ENCODE data around the gene RFX7. TPM values are rescaled to one million over a fixed set of nuclear protein-coding genes. Genes with fewer than 3 reads are reported as not detected.
"Not testable (repeated sequence)": the region's sequence is repeated elsewhere in the genome, so short reads cannot be mapped to it uniquely, and the experiment has no call there.

Gene RFX7
- polyA plus RNA-seq (2013, experiment 1 of 2), result 21.9 TPM
- 22.4 TPM for polyA plus RNA-seq (2013, experiment 2 of 2)

GRCh38 chr15:56243163-56244037 is at the start of gene RFX7:
TSS of gene RFX7 (minus strand) at chr15:56243879. CDS start at chr15:56243285, 594 bp downstream.
- H3K9me3 ChIP-seq (ENCODE audit: insufficient read depth, low read depth, low read length), result no peaks in the 10 kb centered on the region
- H3K27me3 ChIP-seq (ENCODE audit: insufficient read depth, low read length), result no peaks in the 10 kb centered on the region
- H3K4me3 ChIP-seq (ENCODE audit: low read length), result peak within 1 kb of the TSS; percentile 91
- peak within 1 kb of the TSS; percentile 97 for H3K27ac ChIP-seq (ENCODE audit: low read depth, low read length)
- H3K4me1 ChIP-seq (ENCODE audit: insufficient read depth, low read length), result peaks cover 33% of the 10 kb centered on the region
- H3K9ac ChIP-seq (ENCODE audit: low read depth, low read length), result peak within 1 kb of the TSS; percentile 90
- WGBS, result under 1% methylated on average over 81 of the region's 85 CpGs
- peaks cover 4% of the 10 kb centered on the region; the same call in 1 of the 2 replicates for H3K36me3 ChIP-seq (ENCODE audit: insufficient read depth, low read length)

GRCh38 chr15:56292546-56293316 is 49.1 kb upstream of the RFX7 start:
- Histone ChIP-seq H3K4me3 (ENCODE audit: low read length) (no peak overlapping the region), H3K9ac (ENCODE audit: low read depth, low read length) (no peak overlapping the region), H3K27ac (ENCODE audit: low read depth, low read length) (no peak overlapping the region), H3K9me3 (ENCODE audit: insufficient read depth, low read depth, low read length) (no peaks in the 10 kb centered on the region), H3K4me1 (ENCODE audit: insufficient read depth, low read length) (no peaks in the 10 kb centered on the region), H3K36me3 (ENCODE audit: insufficient read depth, low read length) (no peaks in the 10 kb centered on the region), H3K27me3 (ENCODE audit: insufficient read depth, low read length) (no peaks in the 10 kb centered on the region)
- WGBS, result 93% methylated on average over 5 of the region's 5 CpGs

GRCh38 chr15:56291741-56292140 is 48.1 kb upstream of the RFX7 start:
- WGBS, result 87% methylated on average over 2 of the region's 2 CpGs
- Histone ChIP-seq H3K4me1 (ENCODE audit: insufficient read depth, low read length) (no peaks in the 10 kb centered on the region), H3K4me3 (ENCODE audit: low read length) (no peak overlapping the region), H3K27me3 (ENCODE audit: insufficient read depth, low read length) (no peaks in the 10 kb centered on the region), H3K9ac (ENCODE audit: low read depth, low read length) (no peak overlapping the region), H3K9me3 (ENCODE audit: insufficient read depth, low read depth, low read length) (no peaks in the 10 kb centered on the region), H3K27ac (ENCODE audit: low read depth, low read length) (no peak overlapping the region), H3K36me3 (ENCODE audit: insufficient read depth, low read length) (no peaks in the 10 kb centered on the region)

DNA sequence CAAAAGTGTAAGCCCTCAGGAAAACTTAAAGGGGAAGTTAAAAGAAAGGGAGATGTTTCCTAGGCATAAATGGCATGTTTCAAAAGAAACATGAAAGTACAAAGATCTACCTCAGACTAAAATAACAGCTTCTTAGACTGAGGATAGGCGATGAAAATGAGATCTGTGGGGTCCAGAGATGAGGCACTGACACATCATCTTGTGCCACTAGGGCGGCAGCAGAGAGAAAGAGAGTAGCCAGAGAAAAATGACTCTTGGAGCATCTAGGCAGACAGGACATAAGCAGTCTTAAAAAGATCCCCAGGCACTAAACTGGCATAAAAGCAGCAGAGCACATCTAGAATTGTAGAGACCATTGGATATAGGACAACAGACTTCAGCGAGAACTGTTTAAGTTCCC is 42.5 kb upstream of the RFX7 start:
- Histone ChIP-seq H3K27me3 (ENCODE audit: insufficient read depth, low read length) (no peaks in the 10 kb centered on the region; the same call in 1 of the 2 replicates), H3K9me3 (ENCODE audit: insufficient read depth, low read depth, low read length) (no peaks in the 10 kb centered on the region), H3K4me3 (ENCODE audit: low read length) (no peak overlapping the region), H3K9ac (ENCODE audit: low read depth, low read length) (no peak overlapping the region), H3K27ac (ENCODE audit: low read depth, low read length) (no peak overlapping the region), H3K36me3 (ENCODE audit: insufficient read depth, low read length) (no peaks in the 10 kb centered on the region), H3K4me1 (ENCODE audit: insufficient read depth, low read length) (no peaks in the 10 kb centered on the region)
- WGBS, result 99% methylated on average over 3 of the region's 3 CpGs

- no peak overlapping the region for H3K4me3 ChIP-seq (ENCODE audit: low read length)
- no peak overlapping the region for H3K9ac ChIP-seq (ENCODE audit: low read depth, low read length)
- H3K27me3 ChIP-seq (ENCODE audit: insufficient read depth, low read length), result peaks cover 9% of the 10 kb centered on the region; the same call in 1 of the 2 replicates
- H3K4me1 ChIP-seq (ENCODE audit: insufficient read depth, low read length), result no peaks in the 10 kb centered on the region
- no peaks in the 10 kb centered on the region for H3K9me3 ChIP-seq (ENCODE audit: insufficient read depth, low read depth, low read length)
- H3K27ac ChIP-seq (ENCODE audit: low read depth, low read length), result no peak overlapping the region
- 67% methylated on average over 5 of the region's 6 CpGs for WGBS
- H3K36me3 ChIP-seq (ENCODE audit: insufficient read depth, low read length), result no peaks in the 10 kb centered on the region
Observed at GRCh38 chr15:56281145-56281544, 37.5 kb upstream of the RFX7 start.

- Histone ChIP-seq H3K27me3 (ENCODE audit: insufficient read depth, low read length) (no peaks in the 10 kb centered on the region), H3K36me3 (ENCODE audit: insufficient read depth, low read length) (no peaks in the 10 kb centered on the region), H3K9ac (ENCODE audit: low read depth, low read length) (no peak overlapping the region), H3K4me1 (ENCODE audit: insufficient read depth, low read length) (no peaks in the 10 kb centered on the region), H3K9me3 (ENCODE audit: insufficient read depth, low read depth, low read length) (no peaks in the 10 kb centered on the region), H3K4me3 (ENCODE audit: low read length) (no peak overlapping the region), H3K27ac (ENCODE audit: low read depth, low read length) (no peak overlapping the region)
- WGBS, result 86% methylated on average over 1 of the region's 3 CpGs
Observed at GRCh38 chr15:56273724-56274123, 30.0 kb upstream of the RFX7 start.

GRCh38 chr15:56272454-56272853 is 28.8 kb upstream of the RFX7 start:
- Histone ChIP-seq H3K9me3 (ENCODE audit: insufficient read depth, low read depth, low read length) (no peaks in the 10 kb centered on the region), H3K9ac (ENCODE audit: low read depth, low read length) (no peak overlapping the region), H3K4me3 (ENCODE audit: low read length) (no peak overlapping the region), H3K27me3 (ENCODE audit: insufficient read depth, low read length) (no peaks in the 10 kb centered on the region), H3K36me3 (ENCODE audit: insufficient read depth, low read length) (no peaks in the 10 kb centered on the region), H3K4me1 (ENCODE audit: insufficient read depth, low read length) (no peaks in the 10 kb centered on the region), H3K27ac (ENCODE audit: low read depth, low read length) (no peak overlapping the region)
- 89% methylated on average over 1 of the region's 1 CpG for WGBS

- not testable (repeated sequence) for H3K27me3 ChIP-seq (ENCODE audit: insufficient read depth, low read length); H3K9me3 ChIP-seq (ENCODE audit: insufficient read depth, low read depth, low read length); H3K36me3 ChIP-seq (ENCODE audit: insufficient read depth, low read length); H3K9ac ChIP-seq (ENCODE audit: low read depth, low read length); H3K27ac ChIP-seq (ENCODE audit: low read depth, low read length); H3K4me1 ChIP-seq (ENCODE audit: insufficient read depth, low read length); H3K4me3 ChIP-seq (ENCODE audit: low read length)
- 96% methylated on average over 5 of the region's 5 CpGs for WGBS
Observed at GRCh38 chr15:56266465-56266864, 22.8 kb upstream of the RFX7 start.

- Histone ChIP-seq H3K36me3 (ENCODE audit: insufficient read depth, low read length) (no peaks in the 10 kb centered on the region), H3K27ac (ENCODE audit: low read depth, low read length) (no peak overlapping the region), H3K4me3 (ENCODE audit: low read length) (no peak overlapping the region), H3K9me3 (ENCODE audit: insufficient read depth, low read depth, low read length) (peaks cover 3% of the 10 kb centered on the region; the same call in 1 of the 2 replicates), H3K4me1 (ENCODE audit: insufficient read depth, low read length) (no peaks in the 10 kb centered on the region), H3K9ac (ENCODE audit: low read depth, low read length) (no peak overlapping the region), H3K27me3 (ENCODE audit: insufficient read depth, low read length) (no peaks in the 10 kb centered on the region)
- whole genome bisulfite sequencing, result 87% methylated on average over 4 of the region's 4 CpGs
Observed at GRCh38 chr15:56261854-56262509, 18.3 kb upstream of the RFX7 start.

GRCh38 chr15:56257306-56257705 is 13.6 kb upstream of the RFX7 start:
- not testable (repeated sequence) for H3K27me3 ChIP-seq (ENCODE audit: insufficient read depth, low read length); H3K9ac ChIP-seq (ENCODE audit: low read depth, low read length); H3K36me3 ChIP-seq (ENCODE audit: insufficient read depth, low read length); H3K4me1 ChIP-seq (ENCODE audit: insufficient read depth, low read length); H3K27ac ChIP-seq (ENCODE audit: low read depth, low read length); H3K4me3 ChIP-seq (ENCODE audit: low read length); H3K9me3 ChIP-seq (ENCODE audit: insufficient read depth, low read depth, low read length)
- WGBS, result 100% methylated on average over 1 of the region's 1 CpG

DNA sequence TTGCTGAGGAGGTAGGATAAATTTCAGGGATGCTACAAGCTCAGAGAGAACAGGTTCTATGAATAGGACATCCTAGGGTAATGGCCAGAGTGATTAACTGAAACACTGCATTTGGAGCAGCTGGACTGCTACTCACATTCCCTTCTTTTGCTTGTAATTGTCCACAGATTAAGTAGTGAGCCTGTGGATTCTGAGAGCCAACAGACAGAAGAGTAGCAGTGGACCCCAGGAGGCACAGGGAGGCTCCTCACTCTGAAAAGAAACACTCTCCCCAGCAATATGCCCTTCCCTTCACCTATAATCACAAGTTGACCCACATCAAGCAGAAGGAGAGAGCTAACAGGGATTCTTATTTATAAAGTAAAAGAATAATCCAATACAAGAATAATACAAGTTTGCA is 10.6 kb upstream of the RFX7 start:
- Histone ChIP-seq H3K27ac (ENCODE audit: low read depth, low read length) (no peak overlapping the region), H3K36me3 (ENCODE audit: insufficient read depth, low read length) (no peaks in the 10 kb centered on the region), H3K4me3 (ENCODE audit: low read length) (no peak overlapping the region), H3K27me3 (ENCODE audit: insufficient read depth, low read length) (no peaks in the 10 kb centered on the region), H3K9ac (ENCODE audit: low read depth, low read length) (no peak overlapping the region), H3K9me3 (ENCODE audit: insufficient read depth, low read depth, low read length) (no peaks in the 10 kb centered on the region), H3K4me1 (ENCODE audit: insufficient read depth, low read length) (no peaks in the 10 kb centered on the region)

Data from HUES64 (cell line).